K562 (cell line): Measurements from ENCODE around the gene SH2D4B. TPM values are rescaled to one million over a fixed set of nuclear protein-coding genes. Genes with fewer than 3 reads are reported as not detected.

ENCODE experiments used
- ATAC-seq: fragments of 200-7000 bp; cut with Tn5 transposase; 3 replicates; pipeline ENCODE4 v1.9.1; 2020; ENCODE audit warnings: moderate library complexity
- BruUV-seq: library from RNA; stranded (reverse); fragments of 400-500 nt; replicated peaks from 2 replicates; lab custom pipeline; 2021; lab: Mats Ljungman, UMichigan
- CTCF ChIA-PET: fragments of 300-600 bp; formaldehyde crosslinking; extraction: SDS; loops from one replicate; lab custom pipeline; 2021; ENCODE audit warnings: low intra/inter-chr PET ratio; lab: Yijun Ruan, JAX
- POLR2A ChIA-PET: fragments of 300-600, 350-650 bp; sonication (Branson Sonifier 250); formaldehyde crosslinking; extraction: SDS; loops from one replicate; lab custom pipeline; 2021; ENCODE audit warnings: antibody characterized with exemption, inconsistent platforms; lab: Yijun Ruan, JAX
- DNase-seq, 4 experiments: peaks; one replicate each; pipeline versions ENCODE4 v3.0.0 to v3.0.0-alpha.2; 2011 to 2018; ENCODE audit warnings: low spot score in 3 of 4, mixed read lengths in 3 of 4; ENCODE audit errors: extremely low read depth in 1 of 4
- FAIRE-seq: peaks from 2 replicates; lab custom pipeline; 2011; peaks lifted over from hg19 to GRCh38; lab: Jason Lieb, UNC
- H2AFZ ChIP-seq: 2 replicates; pipeline ENCODE4 v1.6.0; 2011; ENCODE audit warnings: low read depth, low read length, control low read depth, inconsistent platforms
- H3K27ac ChIP-seq: fragments of 200-600 bp; 3 replicates; pipeline ENCODE4 v1.8.0; 2011; ENCODE audit warnings: low read depth, mild to moderate bottlenecking, control low read depth, inconsistent platforms, low read length, moderate library complexity, mixed read lengths; ENCODE audit errors: extremely low read depth
- H3K27me3 ChIP-seq, 2 experiments: fragments of 300-600 bp in 1 of 2; 2 replicates in 1 of 2; 3 replicates in 1 of 2; pipeline versions ENCODE4 v1.6.0 to v1.8.0; 2011; ENCODE audit warnings: inconsistent platforms in 2 of 2, low read length in 2 of 2, mild to moderate bottlenecking in 1 of 2, mixed read lengths in 1 of 2, moderate library complexity in 1 of 2; ENCODE audit not compliant: control insufficient read depth in 2 of 2, insufficient read depth in 2 of 2
- H3K36me3 ChIP-seq: fragments of 300-600 bp; 3 replicates; pipeline ENCODE4 v1.8.0; 2011; ENCODE audit warnings: mild to moderate bottlenecking, low read length, inconsistent platforms; ENCODE audit not compliant: control insufficient read depth, insufficient read depth
- H3K4me1 ChIP-seq, 2 experiments: fragments of 200-600 bp in 1 of 2; replicated peaks in 1 of 2; 2 replicates in 1 of 2; 3 replicates in 1 of 2; pipeline versions ENCODE4 v1.5.1 to v1.8.0; 2011; ENCODE audit warnings: inconsistent platforms in 2 of 2, low read length in 2 of 2, mild to moderate bottlenecking in 1 of 2, mixed read lengths in 1 of 2, moderate library complexity in 1 of 2; ENCODE audit not compliant: control insufficient read depth in 2 of 2, insufficient read depth in 2 of 2
- H3K4me2 ChIP-seq: 2 replicates; pipeline ENCODE4 v1.6.1; 2011; ENCODE audit warnings: low read length, control low read depth, inconsistent platforms, mixed read lengths; ENCODE audit not compliant: insufficient read depth
- H3K4me3 ChIP-seq: fragments of 200-600 bp; sonication (generic), shearing (Covaris generic); 2 replicates; pipeline ENCODE4 v1.5.1; 2016; ENCODE audit warnings: control low read depth, inconsistent platforms
- H3K79me2 ChIP-seq: fragments of 200-600 bp; 3 replicates; pipeline ENCODE4 v1.8.0; 2011; ENCODE audit warnings: low read length, inconsistent platforms; ENCODE audit not compliant: control insufficient read depth, insufficient read depth
- H3K9ac ChIP-seq, 2 experiments: 2 replicates each; pipeline versions ENCODE4 v1.6.0 to v1.6.1; 2011; ENCODE audit warnings: low read depth in 2 of 2, low read length in 2 of 2, control low read depth in 1 of 2, inconsistent platforms in 1 of 2, mild to moderate bottlenecking in 1 of 2, mixed read lengths in 1 of 2; ENCODE audit not compliant: insufficient read depth in 1 of 2
- H3K9me1 ChIP-seq: one replicate; pipeline ENCODE4 v1.6.0; 2011; ENCODE audit warnings: inconsistent platforms, mild to moderate bottlenecking, low read length, moderate library complexity; ENCODE audit not compliant: control insufficient read depth, insufficient read depth
- H3K9me3 ChIP-seq: replicated peaks from 2 replicates; pipeline ENCODE4 v1.5.1; 2011; ENCODE audit warnings: low read depth, low read length, inconsistent platforms; ENCODE audit not compliant: control insufficient read depth, insufficient read depth
- H4K20me1 ChIP-seq: replicated peaks from 2 replicates; pipeline ENCODE4 v1.6.1; 2011; ENCODE audit warnings: low read length, inconsistent platforms, mixed read lengths; ENCODE audit not compliant: control insufficient read depth, insufficient read depth
- EWSR1 ChIP-seq: fragments of 450-650 bp; IDR thresholded peaks from 2 replicates; pipeline ENCODE4 v1.6.1; 2018; ENCODE audit warnings: borderline replicate concordance, mild to moderate bottlenecking, low read depth, moderate library complexity; ENCODE audit not compliant: partially characterized antibody
- FOXP1 ChIP-seq: sonication (generic); formaldehyde crosslinking; IDR thresholded peaks from 2 replicates; pipeline ENCODE4 v1.8.0; 2022; ENCODE audit warnings: mild to moderate bottlenecking, missing genetic modification reagents
- GATAD2B ChIP-seq: fragments of 450-650 bp; IDR thresholded peaks from 2 replicates; pipeline ENCODE4 v1.6.1; 2017; ENCODE audit warnings: mild to moderate bottlenecking, borderline replicate concordance
- HNRNPUL1 ChIP-seq: fragments of 200-400 bp; formaldehyde crosslinking; IDR thresholded peaks from 2 replicates; pipeline ENCODE4 v1.6.1; 2017; ENCODE audit warnings: low read length
- ILF3 ChIP-seq: fragments of 450-650 bp; IDR thresholded peaks from 2 replicates; pipeline ENCODE4 v1.6.1; 2018; ENCODE audit warnings: antibody characterized with exemption, mild to moderate bottlenecking, moderate library complexity, borderline replicate concordance
- PATZ1 ChIP-seq: fragments of 250-450 bp; sonication (Bioruptor Pico); IDR thresholded peaks from 2 replicates; pipeline ENCODE4 v1.5.0; 2020; ENCODE audit warnings: mild to moderate bottlenecking, borderline replicate concordance
- SRSF1 ChIP-seq: fragments of 200-400 bp; formaldehyde crosslinking; IDR thresholded peaks from 2 replicates; pipeline ENCODE4 v1.6.1; 2017; ENCODE audit warnings: mild to moderate bottlenecking, low read depth, low read length, moderate library complexity
- TFE3 ChIP-seq: fragments of 450-650 bp; formaldehyde crosslinking; IDR thresholded peaks from 2 replicates; pipeline ENCODE4 v1.4.0; 2020; ENCODE audit warnings: mild to moderate bottlenecking, mixed read lengths
- ZNF347 ChIP-seq: fragments of 450-650 bp; formaldehyde crosslinking; IDR thresholded peaks from 2 replicates; pipeline ENCODE4 v1.4.0; 2020; ENCODE audit warnings: low read depth, mild to moderate bottlenecking, moderate library complexity
- WGBS: fragments of 100-300 bp; shearing (Covaris generic); methylation state at CpG from one replicate; pipeline ENCODE4 v1.1.6; 2016; ENCODE audit warnings: low coverage, mixed read lengths; ENCODE audit not compliant: insufficient coverage; ENCODE audit errors: missing lambda C conversion rate; 5-methylcytosine and 5-hydroxymethylcytosine counted together
- in situ Hi-C: fragments of 300-500 bp; cut with MboI; formaldehyde crosslinking; loops from 4 replicates; pipeline ENCODE4 v1.15.0; 2018; ENCODE audit warnings: inconsistent platforms, mixed read lengths
- intact Hi-C: fragments of 100-400 bp; cut with micrococcal nuclease; formaldehyde crosslinking; loops from 2 replicates; pipeline ENCODE4 v1.14.2; 2022
- polyA plus RNA-seq, 8 experiments: library from polyadenylated mRNA; depleted of rRNA in 4 of 8; stranded (reverse) in 5 of 8; unstranded in 3 of 8; fragments of >200 nt; fragmentation: Nextera tagmentation in 2 of 8; fragmentation: Illumina TruSeq in 1 of 8; extraction: Ambion mirVana in 2 of 8; extraction: Trizol in 1 of 8; gene quantifications; 2 replicates each; pipeline versions ENCODE4 v1.2.1 to v1.2.3, GENCODE V29; 2011 to 2014; ENCODE audit warnings: inconsistent platforms in 1 of 8, missing spikeins in 1 of 8
- total RNA-seq, 7 experiments: library from RNA; depleted of rRNA in 6 of 7; stranded (reverse); fragments of >200 nt in 6 of 7; fragmentation: Illumina TruSeq in 2 of 7; extraction: Trizol in 2 of 7; gene quantifications; 2 replicates each; pipeline versions ENCODE4 v1.2.1 to v1.2.3, GENCODE V29; 2011 to 2021; ENCODE audit warnings: low replicate concordance in 1 of 7

SH2D4B gene
- total and polyA plus RNA-seq, 9 of the 15 experiments (the other 6 are each of a cell fraction or from before 2014, with no cell fraction given), result 0.03 to 0.14 (median 0.04) TPM; not detected in 4

GRCh38 chr10:80685355-80685754, 147.7 kb downstream of the SH2D4B start:
- Histone ChIP-seq H3K4me1 (no peaks in the 10 kb centered on the region), H3K4me2 (no peak overlapping the region), H3K9me1 (no peaks in the 10 kb centered on the region), H2AFZ (no peak overlapping the region), H3K9ac (no peak overlapping the region), H3K27ac (no peak overlapping the region), H3K36me3 (no peaks in the 10 kb centered on the region), H4K20me1 (no peaks in the 10 kb centered on the region), H3K4me3 (no peak overlapping the region), H3K79me2 (no peaks in the 10 kb centered on the region), H3K9me3 (no peaks in the 10 kb centered on the region), H3K27me3 (peaks cover 0 to 5% of the 10 kb centered on the region in 2 experiments; a peak in 1 of 5 replicates)
- BruUV-seq, result no TSS peak
- 0% methylated on average over 4 of the region's 4 CpGs for whole genome bisulfite sequencing
- TF ChIP-seq ZNF347 (CRISPR knock-in tag), result no peak
- no peak for TF ChIP-seq EWSR1
- TF ChIP-seq GATAD2B, result no peak
- TF ChIP-seq FOXP1 (CRISPR knock-in tag), result no peak
- TF ChIP-seq TFE3 (CRISPR knock-in tag), result no peak
- no peak for TF ChIP-seq SRSF1
- TF ChIP-seq ILF3, result no peak
- TF ChIP-seq PATZ1 (CRISPR knock-in tag), result no peak
- no peak for TF ChIP-seq HNRNPUL1
- POLR2A ChIA-PET, result no interaction called here
- ATAC-seq (no peak), FAIRE-seq (no peak), DNase-seq (no peak)
- in situ Hi-C loops, result no loop called here
- CTCF ChIA-PET, result no interaction called here
- intact Hi-C loops, result no loop called here
